Astrocyte of the hippocampus (primary cell): ENCODE results near the gene DNAI2.

Experiments
- DNase-seq: peaks from one replicate; pipeline ENCODE4 v3.0.0; 2011; ENCODE audit warnings: low read depth, low spot score

DNAI2 gene

DNA sequence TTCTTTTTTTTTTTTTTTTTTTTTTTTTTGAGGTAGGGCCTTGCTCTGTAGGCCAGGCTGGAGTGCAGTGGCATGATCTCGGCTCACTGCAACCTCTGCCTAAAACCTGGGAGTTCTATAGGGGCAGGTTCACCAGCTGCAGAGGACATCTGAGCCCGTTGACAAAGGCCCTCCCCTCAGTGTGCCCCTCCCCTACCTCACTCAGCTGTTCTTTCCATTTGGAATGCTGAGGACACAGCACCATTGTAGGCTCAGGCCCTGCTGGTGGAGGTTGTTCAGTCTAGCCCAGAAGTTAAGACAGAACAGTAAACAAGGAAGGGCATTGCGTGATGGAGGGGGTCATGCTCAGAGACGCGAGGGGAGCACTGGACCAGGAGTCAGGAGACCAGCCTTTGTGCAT is 30.1 kb downstream of the DNAI2 start:
- no peak for DNase-seq

GRCh38 chr17:74305865-74306654 is 32.0 kb downstream of the DNAI2 start:
- peak; percentile 69 for DNase-seq

DNA sequence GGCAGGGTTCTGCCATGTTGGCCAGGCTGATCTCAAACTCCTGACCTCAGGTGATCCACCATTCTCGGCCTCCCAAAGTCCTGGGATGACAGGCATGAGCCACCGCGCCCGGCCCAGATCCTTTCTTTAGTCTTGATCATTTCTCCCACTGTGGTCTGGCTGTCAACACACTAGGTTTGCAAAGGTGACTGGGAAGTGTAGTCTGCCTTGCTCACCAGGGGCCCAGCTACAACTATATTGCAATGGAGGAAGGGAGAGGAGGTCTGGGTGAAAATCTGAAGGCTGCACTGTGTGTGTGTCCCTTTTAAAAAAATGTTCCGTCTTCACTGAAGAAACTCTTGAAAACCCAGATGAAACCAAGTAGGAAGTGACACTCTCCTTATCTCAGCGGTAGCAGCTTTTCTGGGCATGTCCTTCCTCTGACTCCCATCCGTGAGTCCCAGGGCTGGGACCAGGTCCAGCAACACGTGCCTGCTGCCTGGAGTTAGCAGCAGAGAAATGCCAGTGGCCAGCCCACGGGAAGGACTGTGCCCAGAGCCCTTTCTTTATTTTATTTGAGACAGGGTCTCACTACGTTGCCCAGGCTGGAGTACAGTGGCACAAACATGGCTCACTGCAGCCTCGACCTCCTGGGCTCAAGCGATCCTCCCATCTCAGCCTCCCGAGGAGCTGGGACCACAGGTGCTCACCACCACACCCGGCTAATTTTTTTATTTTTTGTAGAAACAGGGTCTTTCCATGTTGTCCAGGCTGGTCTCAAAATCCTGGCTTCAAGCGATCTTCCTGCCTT is 34.1 kb downstream of the DNAI2 start:
- peak; percentile 32 for DNase-seq

DNA sequence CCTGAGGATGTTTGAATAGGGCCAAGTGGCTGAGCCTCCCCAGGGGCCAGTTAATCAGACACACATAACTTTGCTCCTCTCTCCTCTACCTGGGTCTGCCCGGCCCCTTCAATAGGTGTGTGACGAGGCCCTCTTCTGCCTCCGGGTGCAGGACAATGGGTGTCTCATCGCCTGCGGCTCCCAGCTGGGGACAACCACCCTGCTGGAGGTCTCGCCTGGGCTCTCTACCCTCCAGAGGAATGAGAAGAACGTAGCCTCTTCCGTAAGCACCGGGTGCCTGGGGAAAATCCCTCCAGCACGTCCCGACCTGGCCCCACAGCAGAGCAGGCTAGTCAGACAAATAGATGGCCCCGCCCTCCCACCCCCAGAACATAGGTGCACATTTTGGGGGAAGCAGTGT is 35.9 kb downstream of the DNAI2 start:
- no peak for DNase-seq

GRCh38 chr17:74314877-74315276 is 40.8 kb downstream of the DNAI2 start:
- no peak for DNase-seq

DNA sequence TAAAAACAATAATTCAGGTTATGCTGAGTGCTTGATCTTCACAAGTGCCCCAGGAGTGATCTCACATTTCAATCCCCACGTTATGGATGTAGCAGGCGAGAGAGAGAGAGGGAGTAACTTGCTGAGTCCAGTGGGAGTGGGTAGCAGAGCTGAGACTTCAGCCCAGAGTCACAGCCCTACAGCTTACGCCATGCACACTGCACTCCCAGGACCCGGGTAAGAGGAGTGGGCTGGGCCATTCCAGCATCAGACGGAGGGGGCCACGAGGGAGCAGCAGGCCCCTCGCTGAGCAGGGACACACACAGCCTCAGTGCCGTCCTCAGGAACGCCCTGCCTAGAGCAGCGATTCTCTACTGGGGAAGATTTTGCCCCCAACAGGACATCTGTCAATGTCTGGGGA is 42.2 kb downstream of the DNAI2 start:
- no peak for DNase-seq

DNA sequence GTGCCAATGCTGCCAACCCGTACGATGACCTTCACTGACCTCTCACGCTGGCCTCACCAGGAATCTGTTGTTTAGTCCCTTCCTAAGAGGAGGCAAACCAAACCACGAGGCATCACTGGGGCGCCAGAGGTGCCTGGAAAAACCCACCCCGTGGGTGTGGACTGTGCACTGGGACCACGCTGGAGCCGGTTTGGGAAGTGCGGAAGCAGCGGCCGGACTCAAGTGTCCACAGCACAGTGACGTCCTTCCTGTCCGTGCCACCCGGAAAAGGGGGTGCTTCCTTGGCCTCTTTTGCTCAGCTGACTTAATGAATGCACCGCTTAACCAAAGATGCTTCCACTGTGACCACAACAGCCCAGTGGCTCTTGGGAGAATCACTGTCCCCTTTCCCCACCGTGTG is 43.0 kb downstream of the DNAI2 start:
- no peak for DNase-seq

- no peak for DNase-seq
Measured at GRCh38 chr17:74318391-74318790, 44.4 kb downstream of the DNAI2 start.

DNA sequence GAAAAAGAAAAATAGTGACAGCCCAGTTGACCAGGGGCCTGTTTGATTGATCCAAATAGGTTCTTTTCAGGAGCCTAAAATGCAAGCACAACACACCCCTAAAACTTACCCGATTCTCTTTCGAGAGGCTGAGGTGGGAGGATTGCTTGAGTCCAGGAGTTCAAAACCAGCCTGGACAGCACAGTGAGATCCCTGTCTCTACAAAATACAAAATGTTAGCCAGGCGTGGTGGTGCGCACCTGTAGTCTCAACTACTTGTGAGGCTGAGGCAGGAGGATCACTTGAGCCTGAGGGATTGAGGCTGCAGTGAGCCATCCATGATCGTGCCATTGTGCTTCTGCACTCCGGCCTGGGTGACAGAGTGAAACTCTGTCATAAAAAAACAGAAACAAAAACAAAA is 50.5 kb downstream of the DNAI2 start:
- no peak for DNase-seq

GRCh38 chr17:74325376-74325742 is 51.3 kb downstream of the DNAI2 start:
- DNase-seq: no peak

- peak; percentile 35 for DNase-seq
Measured at GRCh38 chr17:74325743-74326379, 51.8 kb downstream of the DNAI2 start, which contains the start of gene KIF19. KIF19 (plus strand) TSS chr17:74326226; CDS start chr17:74326350, 124 bp downstream.

DNA sequence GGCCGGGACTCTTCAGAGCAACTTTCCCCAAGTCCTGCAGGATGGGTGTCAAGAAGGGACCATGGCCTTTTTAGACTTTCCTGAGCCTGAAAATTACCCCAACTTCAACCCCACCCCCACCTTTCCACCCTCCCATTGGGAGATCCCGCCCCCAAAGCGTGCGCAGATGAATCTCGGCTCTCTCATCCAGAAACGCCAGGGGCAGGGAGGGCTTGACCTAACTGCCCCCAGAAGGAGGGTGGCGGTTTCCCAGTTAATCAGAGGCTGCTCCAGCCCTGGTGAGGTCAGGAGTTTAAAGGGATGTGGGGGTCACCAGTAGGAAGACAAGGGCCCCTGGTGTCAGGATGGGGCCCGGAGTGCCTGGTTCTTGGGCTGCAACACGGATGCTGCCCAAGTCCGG is 52.5 kb downstream of the DNAI2 start:
- DNase-seq: no peak

DNA sequence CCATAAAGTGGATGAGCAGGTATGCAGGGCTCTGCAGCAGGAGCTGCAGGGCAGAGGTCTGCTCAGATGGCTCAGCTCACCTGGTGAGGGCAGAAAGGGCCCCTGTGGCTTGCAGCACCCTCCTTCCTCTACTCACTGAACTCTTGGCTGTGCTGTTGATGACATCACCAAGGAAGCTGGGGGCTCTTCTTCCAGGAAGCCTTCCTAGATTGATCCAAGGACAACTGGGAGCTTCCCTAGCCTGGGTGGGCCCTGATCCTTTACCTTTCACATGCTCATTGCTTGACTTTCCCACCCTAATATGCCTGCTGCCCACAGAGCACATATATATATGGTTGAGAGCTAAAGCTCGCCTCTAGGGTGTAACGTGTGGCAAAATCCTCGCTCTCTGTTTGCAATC is 54.5 kb downstream of the DNAI2 start:
- DNase-seq: no peak

DNA sequence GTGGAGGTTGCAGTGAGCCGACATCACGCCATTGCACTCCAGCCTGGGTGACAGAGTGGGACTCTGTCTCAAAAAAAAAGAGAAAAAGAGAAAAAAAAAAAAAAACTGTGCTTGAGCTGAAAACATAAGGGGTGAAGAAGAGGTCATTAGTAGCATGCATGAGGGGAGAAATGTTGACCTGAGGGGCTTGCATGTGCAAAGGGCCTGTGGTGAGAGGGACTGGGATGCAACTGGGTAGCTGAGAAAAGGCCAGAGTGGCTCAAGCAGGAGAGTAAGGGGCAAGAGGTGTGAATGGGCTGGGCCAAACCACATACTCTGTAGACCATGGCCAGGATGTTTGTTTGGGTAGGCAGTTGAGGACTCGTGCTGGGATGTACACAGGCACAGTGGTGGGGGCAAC is 55.3 kb downstream of the DNAI2 start:
- no peak for DNase-seq

- DNase-seq: no peak
Measured at GRCh38 chr17:74330446-74330845, 56.4 kb downstream of the DNAI2 start.

- DNase-seq: no peak
Measured at GRCh38 chr17:74332017-74332650, 58.1 kb downstream of the DNAI2 start.

GRCh38 chr17:74332763-74333283 is 58.8 kb downstream of the DNAI2 start:
- DNase-seq: no peak

- peak; percentile 12 for DNase-seq
Measured at GRCh38 chr17:74334393-74335039, 60.5 kb downstream of the DNAI2 start.

GRCh38 chr17:74335529-74336062 is 61.6 kb downstream of the DNAI2 start:
- no peak for DNase-seq

DNA sequence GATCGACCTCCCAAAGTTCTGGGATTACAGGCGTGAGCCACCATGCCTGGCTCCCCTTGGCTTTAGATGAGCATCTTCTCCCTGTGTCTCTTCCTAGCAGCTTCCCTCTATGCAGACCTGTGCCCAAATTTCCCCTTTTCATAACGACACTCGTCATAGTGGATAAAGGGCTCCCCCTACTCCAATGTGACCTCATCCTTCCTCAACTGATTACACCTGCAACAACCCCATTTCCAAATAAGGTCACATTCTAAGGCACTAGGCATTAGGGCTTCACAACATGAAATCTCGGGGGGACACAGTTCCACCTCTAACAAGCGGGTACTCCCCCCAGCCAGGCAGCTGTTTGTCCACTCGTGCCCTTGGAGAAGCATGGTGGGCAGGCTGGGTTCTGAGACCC is 62.3 kb downstream of the DNAI2 start:
- no peak for DNase-seq
